Stromal cell of bone marrow (primary cell): ENCODE results near the gene XPO4.
A peak's percentile ranks its signal among the peaks of the same experiment; 100 is the strongest.
"Not testable (repeated sequence)": the region's sequence is repeated elsewhere in the genome, so short reads cannot be mapped to it uniquely, and the experiment has no call there.

Experiments used
- DNase-seq: peaks from one replicate; pipeline ENCODE4 v3.0.0-alpha.2; 2012; ENCODE audit warnings: low read depth

XPO4 gene

GRCh38 chr13:20780317-20780716 lies 122.2 kb downstream of the XPO4 start:
- DNase-seq: no peak

GRCh38 chr13:20779405-20779804 lies 123.1 kb downstream of the XPO4 start:
- DNase-seq: no peak

DNA sequence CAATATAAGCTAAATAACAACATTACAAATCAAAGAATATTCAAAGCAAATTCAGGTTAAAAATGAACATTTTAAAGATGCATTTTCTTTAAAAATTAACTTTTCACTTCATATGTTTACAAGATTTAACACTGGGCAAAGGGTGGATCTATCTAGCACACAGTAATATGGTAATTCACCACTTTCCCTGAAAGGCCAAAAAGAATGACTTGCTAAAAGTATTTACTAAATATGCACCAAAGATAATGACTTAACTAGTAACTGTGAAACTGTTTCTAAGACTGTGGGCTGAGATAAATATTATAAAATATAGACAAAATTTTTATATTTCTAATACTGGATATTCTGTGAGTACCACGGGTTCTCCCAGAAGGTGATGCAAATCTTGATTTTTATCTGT lies 124.2 kb downstream of the XPO4 start:
- no peak for DNase-seq

GRCh38 chr13:20776751-20777150 lies 125.8 kb downstream of the XPO4 start:
- DNase-seq: no peak

- DNase-seq: no peak
These were observed 126.6 kb downstream of the XPO4 start for GRCh38 chr13:20775961-20776360.

DNA sequence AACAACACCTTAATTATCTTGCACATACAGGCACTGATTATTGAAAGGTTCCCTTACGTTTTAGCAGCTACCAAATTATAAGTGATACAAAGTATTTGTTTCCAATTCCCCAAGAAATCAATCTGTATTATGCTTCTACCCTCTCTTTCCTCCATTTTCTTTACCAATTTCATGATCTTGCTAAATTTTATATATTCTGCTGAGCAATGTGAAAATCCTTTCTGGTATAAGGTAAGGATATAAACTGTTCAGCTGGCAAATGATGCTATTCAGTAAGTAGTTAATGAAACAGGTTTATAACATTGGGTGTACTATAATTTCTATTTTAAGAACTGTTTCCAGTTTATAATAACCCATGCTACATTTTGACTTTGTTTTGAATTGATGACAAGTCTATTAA lies 127.8 kb downstream of the XPO4 start:
- no peak for DNase-seq

GRCh38 chr13:20773194-20774080 lies 129.1 kb downstream of the XPO4 start, which contains the start of gene EEF1AKMT1:
TSS of gene EEF1AKMT1 (minus strand) at chr13:20773961. CDS start at chr13:20757598, 16,363 bp downstream.
- peak; percentile 86 for DNase-seq

- no peak for DNase-seq
These were observed 130.0 kb downstream of the XPO4 start for GRCh38 chr13:20772401-20773131.

DNA sequence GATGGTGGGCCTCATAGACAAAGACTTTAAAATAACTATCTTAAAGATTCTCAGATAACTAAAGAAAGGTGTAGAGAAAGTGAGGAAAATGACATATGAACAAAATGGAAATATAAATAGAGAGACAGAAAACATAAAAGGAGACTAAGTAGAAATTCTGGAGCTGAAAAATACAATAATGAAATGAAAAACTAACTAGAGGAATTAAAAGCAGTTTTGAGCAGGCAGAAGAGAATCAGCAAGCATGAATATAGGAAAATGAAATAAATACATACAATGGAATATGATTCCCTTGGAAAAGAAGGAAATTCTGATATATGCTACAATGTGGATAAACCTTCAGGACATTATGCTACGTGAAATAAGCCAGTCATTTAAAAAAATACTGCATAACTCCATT lies 132.7 kb downstream of the XPO4 start:
- DNase-seq: no peak

GRCh38 chr13:20769091-20769490 lies 133.5 kb downstream of the XPO4 start:
- no peak for DNase-seq

- DNase-seq: no peak
These were observed 135.1 kb downstream of the XPO4 start for GRCh38 chr13:20767309-20767943.

DNA sequence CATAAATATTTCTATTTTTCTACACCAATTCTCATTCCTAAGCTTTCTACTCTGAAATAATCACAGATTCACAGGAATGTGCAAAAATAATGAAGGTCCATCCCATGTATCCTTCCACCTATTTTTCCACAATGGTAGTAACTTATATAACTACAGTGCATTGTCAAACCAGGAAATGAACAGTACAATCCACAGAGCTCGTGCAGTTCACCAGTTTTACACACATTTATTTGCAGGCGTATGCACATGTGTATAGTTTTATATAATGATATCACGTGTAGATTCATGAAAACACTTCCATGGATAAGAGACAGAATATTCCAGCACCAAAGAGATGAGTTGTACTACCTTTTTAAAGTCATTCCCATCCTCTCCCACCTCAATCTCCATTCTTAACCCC lies 141.7 kb downstream of the XPO4 start:
- DNase-seq: no peak

- DNase-seq: no peak
These were observed 148.5 kb downstream of the XPO4 start for GRCh38 chr13:20754009-20754408.

- no peak for DNase-seq
These were observed 153.2 kb downstream of the XPO4 start for GRCh38 chr13:20749377-20749776.

- DNase-seq: not testable (repeated sequence)
These were observed 158.6 kb downstream of the XPO4 start for GRCh38 chr13:20743830-20744404.

DNA sequence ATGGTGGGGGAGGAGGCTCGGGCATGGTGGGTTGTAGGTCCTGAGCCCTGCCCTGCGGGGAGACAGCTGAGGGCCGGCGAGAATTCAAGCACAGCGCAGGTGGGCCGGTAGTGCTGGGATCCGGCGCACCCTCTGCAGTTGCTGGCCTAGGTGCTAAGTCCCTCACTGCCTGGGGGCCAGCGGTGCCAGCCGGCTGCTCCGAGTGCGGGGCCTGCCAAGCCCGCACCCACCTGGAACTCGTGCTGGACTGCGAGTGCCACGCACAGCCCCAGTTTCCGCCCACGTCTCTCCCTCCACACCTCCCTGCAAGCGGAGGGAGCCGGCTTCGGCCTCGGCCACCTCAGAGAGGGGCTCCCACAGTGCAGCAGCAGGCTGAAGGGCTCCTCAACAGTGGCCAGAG lies 162.5 kb downstream of the XPO4 start:
- DNase-seq: no peak

DNA sequence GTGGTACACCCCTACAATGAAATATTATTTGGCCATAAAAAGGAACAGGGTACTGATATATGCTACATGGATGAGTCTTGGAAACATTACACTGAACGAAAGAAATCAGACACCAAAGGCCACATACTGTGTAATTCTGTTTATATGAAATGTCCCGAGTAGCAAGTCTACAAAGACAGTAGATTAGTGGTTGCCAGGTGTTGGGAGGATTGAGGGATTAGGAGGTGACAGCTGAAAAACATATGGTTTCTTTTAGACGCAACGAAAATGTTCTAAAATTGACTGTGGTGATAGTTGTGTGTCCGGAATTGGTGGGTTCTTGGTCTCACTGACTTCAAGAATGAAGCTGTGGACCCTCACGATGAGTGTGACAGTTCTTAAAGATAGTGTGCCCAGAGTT lies 163.9 kb downstream of the XPO4 start:
- no peak for DNase-seq

DNA sequence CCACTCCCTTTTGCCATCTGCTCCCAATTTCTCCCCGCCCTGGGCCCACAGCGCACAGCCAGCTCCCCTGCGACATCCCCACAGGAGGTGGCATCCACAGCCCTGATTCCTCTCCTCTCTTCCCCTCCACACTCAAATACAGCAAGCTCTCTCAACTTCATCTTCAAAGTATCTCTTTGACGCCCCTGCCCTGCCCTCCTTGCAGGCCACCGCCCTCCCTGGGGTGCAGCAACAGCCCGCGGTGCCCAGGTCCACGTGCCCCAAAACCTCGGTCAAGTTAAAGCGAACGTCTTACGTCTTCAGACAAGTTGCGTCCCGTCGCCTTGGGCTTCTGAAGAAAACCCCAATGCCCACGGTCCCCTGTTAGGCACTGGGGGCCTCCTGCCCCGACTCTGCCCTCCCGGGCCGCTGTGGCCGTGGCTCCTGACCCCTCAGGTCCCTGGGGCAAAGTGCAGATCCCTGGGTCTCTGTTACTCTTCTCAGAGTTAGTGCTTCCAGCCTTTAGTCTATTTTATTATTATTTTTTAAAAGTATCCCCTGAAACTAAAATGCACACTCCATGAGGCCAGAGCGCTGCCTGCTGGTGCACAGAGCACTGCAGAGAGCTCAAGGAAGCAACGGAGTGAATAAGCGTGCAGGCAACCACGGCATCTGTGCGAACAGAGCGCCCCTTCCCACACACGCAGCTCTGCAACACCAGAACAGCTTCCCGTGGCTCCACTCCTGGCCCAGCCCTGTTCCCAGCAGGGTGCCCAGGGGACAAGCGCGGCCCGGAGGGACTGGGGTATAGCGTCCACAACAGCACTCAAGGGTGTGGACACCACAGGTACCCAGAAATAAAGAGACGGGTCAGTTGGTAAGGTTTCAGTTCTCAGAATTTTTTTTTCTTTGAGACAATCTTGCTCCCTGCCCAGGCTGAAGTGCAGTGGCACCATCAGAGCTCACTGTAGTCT lies 172.6 kb downstream of the XPO4 start:
- no peak for DNase-seq

GRCh38 chr13:20728579-20729311 lies 173.8 kb downstream of the XPO4 start:
- DNase-seq: no peak

GRCh38 chr13:20727856-20728255 lies 174.7 kb downstream of the XPO4 start:
- no peak for DNase-seq
